HL-60 (cell line): ENCODE results near the gene NAP1L4.
A peak's percentile ranks its signal among the peaks of the same experiment; 100 is the strongest.

ENCODE experiments used
- GABPA ChIP-seq: IDR thresholded peaks from 2 replicates; pipeline ENCODE4 v1.6.1; 2012; ENCODE audit warnings: low read depth
- POLR2AphosphoS5 ChIP-seq: IDR thresholded peaks from 2 replicates; pipeline ENCODE4 v1.6.1; 2012; ENCODE audit warnings: low read depth
- SPI1 ChIP-seq: IDR thresholded peaks from 2 replicates; pipeline ENCODE4 v1.6.1; 2012; ENCODE audit warnings: low read depth, mild to moderate bottlenecking, borderline replicate concordance
- TF ChIP-seq, protein P1 (sequence below): IDR thresholded peaks from one replicate; pipeline ENCODE4 v1.5.1; 2011; ENCODE audit warnings: low read length, control low read depth, inconsistent platforms; ENCODE audit not compliant: insufficient read depth

GRCh38 chr11:3037945-3038271 lies 45.8 kb upstream of the NAP1L4 start:
- TF ChIP-seq, protein P1, sequence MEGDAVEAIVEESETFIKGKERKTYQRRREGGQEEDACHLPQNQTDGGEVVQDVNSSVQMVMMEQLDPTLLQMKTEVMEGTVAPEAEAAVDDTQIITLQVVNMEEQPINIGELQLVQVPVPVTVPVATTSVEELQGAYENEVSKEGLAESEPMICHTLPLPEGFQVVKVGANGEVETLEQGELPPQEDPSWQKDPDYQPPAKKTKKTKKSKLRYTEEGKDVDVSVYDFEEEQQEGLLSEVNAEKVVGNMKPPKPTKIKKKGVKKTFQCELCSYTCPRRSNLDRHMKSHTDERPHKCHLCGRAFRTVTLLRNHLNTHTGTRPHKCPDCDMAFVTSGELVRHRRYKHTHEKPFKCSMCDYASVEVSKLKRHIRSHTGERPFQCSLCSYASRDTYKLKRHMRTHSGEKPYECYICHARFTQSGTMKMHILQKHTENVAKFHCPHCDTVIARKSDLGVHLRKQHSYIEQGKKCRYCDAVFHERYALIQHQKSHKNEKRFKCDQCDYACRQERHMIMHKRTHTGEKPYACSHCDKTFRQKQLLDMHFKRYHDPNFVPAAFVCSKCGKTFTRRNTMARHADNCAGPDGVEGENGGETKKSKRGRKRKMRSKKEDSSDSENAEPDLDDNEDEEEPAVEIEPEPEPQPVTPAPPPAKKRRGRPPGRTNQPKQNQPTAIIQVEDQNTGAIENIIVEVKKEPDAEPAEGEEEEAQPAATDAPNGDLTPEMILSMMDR: no peak
- TF ChIP-seq POLR2AphosphoS5 (no peak), GABPA (no peak), SPI1 (peak; percentile 51; the same call in 1 of the 2 replicates)
